Stimulated activated CD4-positive, alpha-beta T cell treated with anti-CD3 and anti-CD28 coated beads, TNF-alpha, amount 100 ng/mL, for 1 hour (primary cell): ENCODE data around the gene IL6.
"Not testable (repeated sequence)": the region's sequence is repeated elsewhere in the genome, so short reads cannot be mapped to it uniquely, and the experiment has no call there.

ENCODE experiments used
- DNase-seq, 3 donors: peaks; one replicate each; pipeline ENCODE4 v3.0.0-alpha.2; 2020; ENCODE audit warnings: low read depth in 3 of 3, low spot score in 1 of 3

IL6 gene

DNA sequence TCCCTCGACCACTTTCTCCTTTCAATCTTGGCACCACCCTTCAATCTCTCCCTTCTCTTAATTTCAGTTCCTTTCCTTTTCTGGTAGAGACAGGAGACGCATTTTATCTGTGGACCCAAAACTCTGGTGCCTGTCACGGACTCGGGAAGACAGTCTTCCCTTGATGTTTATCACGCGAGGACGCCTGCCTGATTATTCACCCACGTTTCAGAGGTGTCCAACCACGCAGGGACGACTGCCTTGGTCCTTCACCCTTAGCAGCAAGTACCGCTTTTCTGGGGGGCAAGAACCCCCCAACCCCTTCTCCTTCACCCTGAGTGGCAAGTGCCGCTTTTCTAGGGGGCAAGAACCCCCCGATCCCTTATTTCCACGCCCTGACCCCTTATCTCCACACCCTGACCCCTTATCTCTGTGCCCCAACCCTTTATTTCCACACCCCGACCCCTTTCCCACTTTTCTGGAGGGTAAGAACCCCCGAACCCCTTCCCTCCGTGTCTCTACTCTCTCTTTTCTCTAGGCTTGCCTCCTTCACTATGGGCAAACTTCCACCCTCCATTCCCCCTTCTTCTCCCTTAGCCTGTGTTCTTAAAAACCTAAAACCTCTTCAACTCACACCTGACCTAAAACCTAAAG is 22.9 kb upstream of the IL6 start:
- not testable (repeated sequence) for DNase-seq

DNA sequence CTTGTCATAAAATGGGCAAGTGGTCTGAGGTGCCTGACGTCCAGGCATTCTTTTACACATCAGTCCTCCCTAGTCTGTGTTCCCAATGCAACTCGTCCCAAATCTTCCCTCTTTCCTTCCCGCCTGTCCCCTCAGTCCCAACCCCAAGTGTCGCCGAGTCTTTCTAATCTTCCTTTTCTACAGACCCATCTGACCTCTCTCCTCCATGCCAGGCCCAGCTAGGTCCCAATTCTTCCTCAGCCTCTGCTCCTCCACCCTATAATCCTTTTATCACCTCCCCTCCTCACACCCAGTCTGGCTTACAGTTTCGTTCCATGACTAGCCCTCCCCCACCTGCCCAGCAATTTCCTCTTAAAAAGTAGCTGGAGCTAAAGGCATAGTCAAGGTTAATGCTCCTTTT is 22.3 kb upstream of the IL6 start:
- DNase-seq = not testable (repeated sequence)

DNA sequence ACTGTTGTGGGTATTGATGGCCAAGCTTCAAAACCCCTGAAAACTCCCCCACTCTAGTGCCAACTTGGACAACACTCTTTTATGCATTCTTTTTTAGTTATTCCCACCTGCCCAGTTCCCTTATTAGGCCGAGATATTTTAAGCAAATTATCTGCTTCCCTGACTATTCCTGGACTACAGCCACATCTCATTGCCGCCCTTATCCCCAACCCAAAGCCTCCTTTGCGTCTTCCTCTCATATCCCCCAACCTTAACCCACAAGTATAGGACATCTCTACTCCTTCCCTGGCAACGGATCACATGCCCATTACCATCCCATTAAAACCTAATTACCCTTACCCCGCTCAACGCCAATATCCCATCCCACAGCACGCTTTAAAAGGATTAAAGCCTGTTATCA is 21.1 kb upstream of the IL6 start:
- DNase-seq = not testable (repeated sequence)

GRCh38 chr7:22707026-22707691 is 19.8 kb upstream of the IL6 start:
- not testable (repeated sequence) for DNase-seq

DNA sequence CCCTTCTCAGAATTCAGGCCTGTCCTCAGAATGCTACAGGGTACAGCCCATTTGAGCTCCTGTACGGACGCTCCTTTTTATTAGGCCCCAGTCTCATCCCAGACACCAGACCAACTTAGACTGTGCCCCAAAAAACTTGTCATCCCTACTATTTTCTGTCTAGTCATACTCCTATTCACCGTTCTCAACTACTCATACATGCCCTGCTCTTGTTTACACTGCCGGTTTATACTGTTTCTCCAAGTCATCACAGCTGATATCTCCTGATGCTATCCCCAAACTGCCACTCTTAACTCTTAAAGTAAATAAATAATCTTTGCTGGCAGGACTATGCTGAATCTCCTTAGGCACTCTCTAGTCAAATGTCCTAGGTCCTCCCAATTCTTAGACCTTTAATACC is 18.8 kb upstream of the IL6 start:
- not testable (repeated sequence) for DNase-seq

DNA sequence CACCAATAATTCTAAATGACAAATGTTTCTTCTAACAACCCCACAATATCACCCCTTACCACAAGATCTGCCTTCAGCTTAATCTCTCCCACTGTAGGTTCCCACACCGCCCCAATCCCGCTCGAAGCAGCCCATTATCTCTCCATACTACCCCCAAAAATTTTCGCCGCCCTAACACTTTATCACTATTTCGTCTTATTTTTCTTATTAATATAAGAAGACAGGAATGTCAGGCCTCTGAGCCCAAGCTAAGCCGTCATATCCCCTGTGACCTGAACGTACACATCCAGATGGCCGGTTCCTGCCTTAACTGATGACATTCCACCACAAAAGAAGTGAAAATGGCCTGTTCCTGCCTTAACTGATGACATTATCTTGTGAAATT is 18.3 kb upstream of the IL6 start:
- not testable (repeated sequence) for DNase-seq

DNA sequence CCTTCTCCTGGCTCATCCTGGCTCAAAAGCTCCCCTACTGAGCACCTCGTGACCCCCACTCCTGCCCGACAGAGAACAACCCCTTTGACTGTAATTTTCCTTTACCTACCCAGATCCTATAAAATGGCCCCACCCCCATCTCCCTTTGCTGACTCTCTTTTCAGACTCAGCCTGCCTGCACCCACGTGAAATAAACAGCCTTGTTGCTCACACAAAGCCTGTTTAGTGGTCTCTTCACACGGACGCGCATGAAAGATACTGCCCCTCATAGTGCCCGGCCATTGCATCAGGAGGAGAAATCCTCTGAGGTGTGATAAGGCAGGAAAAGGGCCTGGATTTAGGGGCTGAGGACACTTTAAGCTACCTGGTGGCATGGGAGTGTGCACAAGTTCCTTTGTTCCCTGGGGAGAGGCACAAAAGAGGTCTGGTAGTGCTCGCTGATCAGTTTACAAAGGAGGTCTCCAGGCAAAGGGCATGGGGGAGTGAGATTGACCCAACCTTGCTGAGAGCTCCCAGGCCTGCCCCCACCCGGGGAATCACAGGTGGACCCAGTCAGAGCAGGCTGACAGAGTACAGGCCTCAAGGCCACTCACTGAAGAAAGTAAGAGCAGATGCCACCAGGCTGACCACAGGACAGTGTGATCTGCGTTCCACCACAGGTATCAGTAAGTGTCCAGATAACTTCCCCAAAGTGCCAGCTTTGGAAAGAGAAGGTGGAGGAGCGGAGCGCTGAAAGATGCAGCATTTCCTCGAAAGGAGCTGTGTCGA is 17.8 kb upstream of the IL6 start:
- not testable (repeated sequence) for DNase-seq

DNA sequence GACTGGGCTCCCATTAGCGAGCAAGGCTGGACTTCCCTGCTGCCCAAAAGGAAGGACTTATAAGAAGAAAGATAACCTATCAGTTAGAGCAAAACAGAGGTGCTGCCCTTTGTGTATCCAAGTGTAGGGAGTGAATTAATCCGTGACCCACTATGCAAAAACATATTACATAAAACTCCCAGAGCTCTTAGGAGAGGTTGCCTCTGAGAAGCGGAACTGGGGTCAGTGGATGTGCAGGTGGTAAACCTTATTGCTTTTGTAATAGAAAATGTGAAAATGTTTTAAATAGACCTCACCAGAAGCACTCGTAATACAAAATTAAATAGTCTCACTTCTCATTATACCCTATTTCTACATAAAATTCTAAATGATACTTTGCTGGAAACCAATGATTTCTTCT is 17.1 kb upstream of the IL6 start:
- no peak for DNase-seq

DNA sequence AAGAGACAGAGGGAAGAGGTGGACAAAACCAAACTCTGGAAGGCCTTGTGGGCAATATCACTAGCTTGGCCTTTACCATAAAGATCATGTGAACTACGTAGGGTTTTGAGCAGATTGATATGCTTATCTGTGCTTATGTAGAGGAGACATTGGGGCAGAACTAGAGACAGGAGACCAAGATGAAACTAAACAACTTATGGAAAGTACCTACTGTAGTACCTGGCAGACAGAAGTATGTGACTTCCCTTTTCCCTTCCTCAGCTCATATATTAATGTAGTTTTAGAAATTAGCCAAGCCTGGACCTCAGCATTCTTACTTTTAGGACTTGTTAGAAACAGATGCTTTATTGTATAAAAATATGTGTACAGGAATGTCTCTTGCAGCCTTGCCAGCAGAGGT is 14.0 kb upstream of the IL6 start:
- DNase-seq = no peak

- no peak for DNase-seq
Observed at GRCh38 chr7:22713463-22713862, 13.5 kb upstream of the IL6 start.

DNA sequence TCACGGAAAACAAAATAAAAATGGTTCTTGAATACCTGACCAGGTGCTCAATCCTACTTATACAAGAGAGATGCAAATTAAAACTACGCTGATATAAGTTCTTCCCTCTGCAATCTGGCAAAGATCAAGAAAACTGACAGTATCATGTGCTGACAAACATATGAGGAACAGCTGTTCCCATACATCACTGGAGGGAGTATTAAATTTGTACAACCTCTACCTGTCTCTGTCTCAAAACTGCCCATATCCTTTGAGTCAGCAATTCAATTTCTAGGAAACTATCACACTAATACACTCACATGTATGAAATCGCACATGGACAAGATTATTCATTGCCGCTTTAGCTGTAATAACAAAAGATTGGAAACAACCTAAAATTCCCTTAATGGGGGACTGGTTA is 11.0 kb upstream of the IL6 start:
- no peak for DNase-seq

DNA sequence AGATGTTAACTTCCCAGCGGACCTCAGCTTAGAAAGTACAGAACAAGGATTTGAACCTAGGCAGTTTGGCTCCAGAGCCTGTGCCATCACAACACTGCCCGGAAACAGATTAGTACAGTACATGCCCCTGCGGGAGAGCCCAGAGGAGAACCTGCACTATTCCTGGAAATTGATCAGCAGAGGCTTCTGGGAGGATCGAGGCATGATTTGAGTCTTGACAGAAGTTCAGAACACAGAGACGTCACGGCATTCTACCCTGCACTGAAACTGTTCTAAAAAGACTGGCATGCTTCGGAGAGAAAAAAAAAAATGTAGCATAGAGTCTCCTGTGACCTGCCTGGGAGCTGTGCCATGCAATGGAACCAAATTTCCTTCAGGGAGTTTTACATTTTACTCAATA is 9.2 kb upstream of the IL6 start:
- no peak for DNase-seq

GRCh38 chr7:22718200-22718711 is 8.7 kb upstream of the IL6 start:
- no peak for DNase-seq

- no peak for DNase-seq
Observed at GRCh38 chr7:22718911-22719420, 8.0 kb upstream of the IL6 start.

GRCh38 chr7:22720791-22721786 is 5.9 kb upstream of the IL6 start:
- DNase-seq = no peak

GRCh38 chr7:22722536-22723180 is 4.3 kb upstream of the IL6 start:
- DNase-seq = no peak

DNA sequence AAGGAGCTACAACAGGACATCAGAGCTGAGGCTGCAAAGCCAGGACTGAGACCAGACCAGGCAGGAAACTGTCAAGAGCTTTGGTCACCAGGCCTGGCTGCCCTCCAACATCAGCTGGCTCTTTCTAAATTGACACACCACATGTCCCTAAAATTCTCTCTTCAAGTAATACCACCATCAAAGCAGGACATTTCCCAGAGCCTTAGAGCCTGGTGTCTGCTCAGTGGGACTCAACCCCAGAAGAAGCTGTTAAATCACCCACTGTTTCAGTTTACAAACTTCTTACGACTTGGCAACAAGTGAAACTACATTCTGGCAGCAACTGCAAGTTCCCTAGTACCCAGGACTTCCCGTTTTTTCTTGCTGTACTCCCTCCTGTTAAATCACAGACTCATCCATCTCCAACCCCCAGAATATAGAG is 3.8 kb upstream of the IL6 start:
- no peak for DNase-seq

- no peak for DNase-seq
Observed at GRCh38 chr7:22723637-22724036, 3.4 kb upstream of the IL6 start.

DNA sequence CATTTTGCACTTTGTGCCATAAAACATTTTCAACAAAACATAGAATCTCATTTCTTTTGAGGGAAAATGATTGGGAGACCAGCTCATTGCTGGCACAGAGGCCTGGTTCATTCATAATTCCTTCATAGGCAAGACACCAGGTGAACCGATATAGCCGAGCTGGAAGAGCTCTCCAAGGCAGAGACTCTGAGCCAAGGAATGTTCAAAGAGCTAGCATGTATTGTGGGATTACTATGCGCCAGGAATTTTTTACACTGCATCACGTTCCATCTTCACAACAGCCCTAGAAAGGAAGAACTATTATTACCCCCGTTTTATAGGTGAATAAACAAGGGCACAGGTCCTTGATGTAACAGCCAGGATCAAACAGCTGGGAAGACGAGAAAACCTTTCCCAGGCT is 2.1 kb upstream of the IL6 start:
- DNase-seq = no peak

DNA sequence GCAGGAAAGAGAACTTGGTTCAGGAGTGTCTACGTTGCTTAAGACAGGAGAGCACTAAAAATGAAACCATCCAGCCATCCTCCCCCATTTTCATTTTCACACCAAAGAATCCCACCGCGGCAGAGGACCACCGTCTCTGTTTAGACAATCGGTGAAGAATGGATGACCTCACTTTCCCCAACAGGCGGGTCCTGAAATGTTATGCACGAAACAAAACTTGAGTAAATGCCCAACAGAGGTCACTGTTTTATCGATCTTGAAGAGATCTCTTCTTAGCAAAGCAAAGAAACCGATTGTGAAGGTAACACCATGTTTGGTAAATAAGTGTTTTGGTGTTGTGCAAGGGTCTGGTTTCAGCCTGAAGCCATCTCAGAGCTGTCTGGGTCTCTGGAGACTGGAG is 1.4 kb upstream of the IL6 start:
- no peak for DNase-seq
